Epithelial cell of proximal tubule (primary cell): ENCODE measurements around the gene SCGB3A1. TPM values are rescaled to one million over a fixed set of nuclear protein-coding genes. Genes with fewer than 3 reads are reported as not detected.

ENCODE experiments used
- DNase-seq: peaks from one replicate; pipeline ENCODE4 v3.0.0-alpha.2; 2011; ENCODE audit warnings: low read depth
- H3K4me3 ChIP-seq: 2 replicates; pipeline ENCODE4 v1.5.1; 2011; ENCODE audit warnings: low read depth, mild to moderate bottlenecking, low read length
- total RNA-seq: library from RNA; depleted of rRNA; stranded (reverse); fragments of >200 nt; gene quantifications from 2 replicates; pipeline ENCODE4 v1.2.3, GENCODE V29; 2015
- TF ChIP-seq, protein P1 (sequence below): conservative IDR thresholded peaks from 2 replicates; pipeline ENCODE4 v1.5.1; 2012; ENCODE audit warnings: low read depth, mild to moderate bottlenecking, low read length

The SCGB3A1 gene
- total RNA-seq, 1 donor from 2014 or later: not detected

DNA sequence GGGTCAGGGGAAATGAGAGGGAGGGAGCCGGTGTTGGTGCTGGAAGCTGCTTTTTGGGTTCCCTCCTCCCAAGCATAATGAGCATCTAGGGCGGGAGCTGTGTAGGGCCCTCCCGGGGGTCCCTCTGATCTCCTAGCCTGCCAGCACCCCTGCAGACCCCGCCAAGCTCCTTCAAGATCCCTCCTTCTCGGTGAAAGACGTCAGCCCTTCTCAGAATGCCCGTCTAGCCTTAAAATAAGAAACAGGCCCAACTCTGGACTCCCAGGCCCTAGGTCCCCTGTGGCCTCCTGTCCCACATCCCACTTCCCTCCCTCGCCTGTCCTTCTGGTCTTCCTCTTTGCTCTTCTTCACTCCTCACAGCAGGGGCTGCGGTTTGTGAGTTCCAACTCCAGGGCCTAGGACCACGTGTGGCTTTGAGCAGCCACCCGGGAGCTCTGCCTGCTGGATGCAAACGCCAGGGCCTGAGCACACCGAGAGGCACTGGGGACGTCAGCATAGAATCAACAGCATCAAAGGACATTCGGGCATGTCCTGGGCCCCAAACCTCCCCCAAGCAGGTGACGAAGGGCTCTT, 8.8 kb upstream of the SCGB3A1 start:
- TF ChIP-seq, protein P1, sequence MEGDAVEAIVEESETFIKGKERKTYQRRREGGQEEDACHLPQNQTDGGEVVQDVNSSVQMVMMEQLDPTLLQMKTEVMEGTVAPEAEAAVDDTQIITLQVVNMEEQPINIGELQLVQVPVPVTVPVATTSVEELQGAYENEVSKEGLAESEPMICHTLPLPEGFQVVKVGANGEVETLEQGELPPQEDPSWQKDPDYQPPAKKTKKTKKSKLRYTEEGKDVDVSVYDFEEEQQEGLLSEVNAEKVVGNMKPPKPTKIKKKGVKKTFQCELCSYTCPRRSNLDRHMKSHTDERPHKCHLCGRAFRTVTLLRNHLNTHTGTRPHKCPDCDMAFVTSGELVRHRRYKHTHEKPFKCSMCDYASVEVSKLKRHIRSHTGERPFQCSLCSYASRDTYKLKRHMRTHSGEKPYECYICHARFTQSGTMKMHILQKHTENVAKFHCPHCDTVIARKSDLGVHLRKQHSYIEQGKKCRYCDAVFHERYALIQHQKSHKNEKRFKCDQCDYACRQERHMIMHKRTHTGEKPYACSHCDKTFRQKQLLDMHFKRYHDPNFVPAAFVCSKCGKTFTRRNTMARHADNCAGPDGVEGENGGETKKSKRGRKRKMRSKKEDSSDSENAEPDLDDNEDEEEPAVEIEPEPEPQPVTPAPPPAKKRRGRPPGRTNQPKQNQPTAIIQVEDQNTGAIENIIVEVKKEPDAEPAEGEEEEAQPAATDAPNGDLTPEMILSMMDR: no peak
- DNase-seq: no peak
- no peak overlapping the region for H3K4me3 ChIP-seq

DNA sequence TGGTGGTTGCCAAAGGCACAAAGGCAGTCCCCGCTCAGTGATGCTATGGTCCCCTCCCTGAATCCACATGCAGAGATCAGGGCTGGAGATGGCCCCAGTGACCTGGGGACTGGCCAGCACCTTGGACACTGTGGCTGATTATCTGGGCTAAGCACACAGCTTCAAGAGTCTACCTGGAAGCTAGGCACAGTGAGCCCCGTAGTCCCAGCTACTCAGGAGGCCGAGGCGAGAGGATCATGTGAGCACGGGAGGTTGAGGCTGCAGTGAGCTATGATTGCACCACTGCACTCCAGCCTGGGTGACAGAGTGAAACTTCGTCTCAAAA, 8.3 kb upstream of the SCGB3A1 start:
- TF ChIP-seq, protein P1: no peak
- DNase-seq: no peak
- H3K4me3 ChIP-seq: no peak overlapping the region

DNA sequence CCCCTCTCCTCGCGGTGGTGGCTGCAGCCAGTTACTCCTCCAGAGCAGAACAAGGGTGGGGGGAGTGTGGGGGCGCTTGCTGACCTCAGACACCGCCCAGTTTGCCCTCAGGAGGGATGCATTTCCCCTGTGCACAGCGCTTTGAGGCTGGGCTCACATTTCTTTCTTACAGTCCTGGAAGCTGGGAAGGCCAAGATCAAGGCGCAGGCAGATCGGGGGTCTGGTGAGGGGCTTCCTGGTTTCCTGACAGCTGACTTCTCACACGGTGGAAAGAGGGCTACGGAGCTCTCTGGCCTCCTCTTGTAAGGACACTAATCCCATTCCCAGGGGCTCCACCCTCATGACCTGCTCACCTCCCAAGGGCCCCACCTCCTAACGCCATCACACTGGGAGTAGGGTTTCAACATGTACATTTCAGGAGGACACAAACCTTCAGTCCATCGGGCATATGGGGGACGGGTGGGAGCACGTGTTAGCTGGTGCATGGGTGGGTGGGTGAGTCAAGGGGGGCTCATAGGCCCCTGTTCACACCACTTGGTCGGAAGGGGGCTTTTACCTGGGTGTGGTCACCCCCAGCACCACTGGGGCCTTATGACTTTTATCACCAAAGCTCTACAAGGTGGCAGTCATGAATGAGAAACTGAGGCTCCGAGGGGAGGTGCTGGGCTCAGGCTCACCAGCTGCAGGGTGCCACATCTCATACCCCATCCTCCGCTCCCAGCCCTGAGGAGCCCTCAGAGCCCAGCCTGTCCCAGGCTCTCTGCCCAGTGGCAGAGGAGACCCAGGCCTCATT, 7.7 kb upstream of the SCGB3A1 start:
- no peak for DNase-seq
- no peak overlapping the region for H3K4me3 ChIP-seq
- TF ChIP-seq, protein P1: no peak

DNA sequence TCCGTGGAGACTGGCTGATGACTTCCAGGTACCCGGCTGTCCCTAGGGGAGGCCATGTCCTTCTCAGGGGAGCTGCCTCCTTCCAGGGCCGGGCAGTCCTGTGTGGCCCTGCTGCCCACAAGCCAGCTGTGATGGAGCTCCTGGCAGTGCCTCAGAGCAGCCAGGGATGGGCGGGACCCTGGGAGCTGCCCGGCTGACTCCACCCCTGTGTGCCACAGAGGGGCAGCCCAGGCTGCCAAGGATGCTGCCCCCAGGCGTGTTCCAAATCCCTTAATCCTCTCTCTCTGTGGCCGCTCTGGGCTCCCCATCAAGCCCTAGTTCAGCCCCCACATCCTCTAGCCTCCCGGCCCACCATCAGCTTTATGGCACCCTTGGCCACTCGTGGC, 7.0 kb upstream of the SCGB3A1 start:
- TF ChIP-seq, protein P1: no peak
- no peak for DNase-seq
- no peak overlapping the region for H3K4me3 ChIP-seq

DNA sequence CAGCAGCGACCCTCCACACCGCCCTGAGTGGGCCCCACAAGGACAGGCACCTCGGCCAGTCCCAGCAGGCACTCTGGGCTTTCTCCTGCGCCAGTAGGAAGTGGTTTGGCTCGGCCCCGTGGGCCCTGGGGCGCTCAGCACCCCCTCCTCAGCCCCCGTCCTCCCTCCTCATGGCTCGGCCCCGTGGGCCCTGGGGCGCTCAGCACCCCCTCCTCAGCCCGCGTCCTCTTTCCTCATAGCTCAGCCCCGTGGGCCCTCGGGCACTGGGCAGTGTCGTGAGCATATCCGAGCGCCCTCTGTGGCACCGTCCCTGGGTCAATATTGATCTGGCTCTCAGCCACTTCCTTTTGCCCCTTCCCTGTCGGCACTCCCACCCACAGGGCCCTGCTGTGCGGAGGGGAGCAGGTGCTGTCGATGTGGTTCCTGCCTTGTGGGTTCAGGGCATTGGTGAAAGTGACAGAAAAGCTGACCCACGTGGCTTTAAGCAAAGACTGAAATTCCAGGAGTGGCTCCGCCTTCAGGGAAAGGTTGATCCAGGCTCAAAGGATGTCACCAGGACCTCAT, 5.5 kb upstream of the SCGB3A1 start:
- no peak for DNase-seq
- TF ChIP-seq, protein P1: no peak
- no peak overlapping the region for H3K4me3 ChIP-seq

DNA sequence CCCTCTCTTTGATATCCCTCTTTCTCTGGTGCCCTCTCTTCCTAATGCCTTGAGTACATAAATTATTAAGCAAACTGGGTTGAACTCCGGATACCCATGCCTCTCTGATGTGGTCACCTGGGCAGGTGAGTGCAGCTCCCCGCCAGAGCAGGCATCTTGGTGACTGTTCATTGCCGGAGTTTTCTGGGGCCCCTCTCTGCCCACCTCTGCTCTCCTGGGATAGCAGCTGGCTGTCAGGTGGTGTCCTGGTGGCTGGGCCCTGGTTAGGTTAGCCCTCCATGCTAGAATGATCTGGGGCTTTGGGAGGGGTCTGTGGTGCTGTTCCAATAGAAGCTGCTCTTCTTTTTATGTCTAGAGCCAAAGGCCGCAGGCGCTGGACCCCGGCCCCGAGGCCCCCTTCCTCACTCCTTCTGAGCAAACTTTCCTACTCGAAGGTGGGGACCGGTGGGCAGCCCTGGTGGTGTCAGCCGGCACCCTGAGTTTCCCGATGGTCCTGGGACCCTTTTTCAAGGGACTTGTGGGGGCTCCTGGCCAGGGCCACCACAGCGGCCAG, 4.9 kb upstream of the SCGB3A1 start:
- no peak for DNase-seq
- H3K4me3 ChIP-seq: no peak overlapping the region
- TF ChIP-seq, protein P1: no peak
